Measurements from ENCODE around the gene GRPEL1.

DNA sequence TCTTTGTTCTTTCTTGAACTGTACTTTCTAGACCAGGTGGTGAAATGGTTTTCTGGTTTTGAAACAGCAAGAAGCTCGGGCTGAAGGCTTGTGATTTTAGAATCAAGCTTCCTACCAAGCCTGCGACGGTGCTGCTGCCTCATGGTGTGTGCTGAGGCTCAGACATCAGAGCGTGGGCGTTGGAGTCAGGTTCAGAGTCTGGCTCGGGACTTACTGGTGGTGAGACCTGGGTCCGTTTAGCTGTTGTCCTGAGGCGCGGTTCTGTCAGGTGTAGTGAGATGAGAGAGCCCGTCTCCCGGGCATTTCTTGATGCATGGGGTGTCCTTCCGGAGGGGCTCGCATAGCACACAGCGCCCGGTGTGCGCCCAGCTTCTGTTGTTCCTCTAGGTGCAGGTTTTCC lies 44.4 kb downstream of the GRPEL1 start:
- TF ChIP-seq EZH2 (IDR thresholded peaks at IDR 0.05; ENCODE audit: borderline replicate concordance, insufficient read depth, low read length, poor library complexity, severe bottlenecking) = no peak
- no peak for TF ChIP-seq CTCF (IDR thresholded peaks at IDR 0.05; ENCODE audit: poor library complexity, severe bottlenecking)
- no peak for TF ChIP-seq EP300 (conservative IDR thresholded peaks at IDR 0.05; ENCODE audit: poor library complexity, severe bottlenecking)
- no peak for TF ChIP-seq RAD21 (conservative IDR thresholded peaks at IDR 0.05)
- no peak for TF ChIP-seq REST (IDR thresholded peaks at IDR 0.05; ENCODE audit: borderline replicate concordance)
- no peak for TF ChIP-seq POLR2AphosphoS5 (IDR thresholded peaks at IDR 0.05)
- no peak for TF ChIP-seq SMC3 (conservative IDR thresholded peaks at IDR 0.05; ENCODE audit: poor library complexity)
- no peak for TF ChIP-seq MXI1 (conservative IDR thresholded peaks at IDR 0.05; ENCODE audit: poor library complexity, severe bottlenecking)

Measured in neural cell (in vitro differentiated cells).